ENCODE measurements around the gene ACOT8. TPM values are rescaled to one million over a fixed set of nuclear protein-coding genes. Genes with fewer than 3 reads are reported as not detected.

Gene ACOT8
- total and polyA plus RNA-seq, 2 of the 8 experiments (the other 6 are each of a cell fraction or from before 2014, with no cell fraction given): 37.6 to 88.8 TPM

GRCh38 chr20:45840700-45841198 lies 16.4 kb downstream of the ACOT8 start:
- POLR2A ChIA-PET (ENCODE audit: partially characterized antibody): interaction anchor here (0.7 to 13.8 kb wide), 19 partner anchors 8 to 96 kb away, joined by 3 to 178 read pairs (median 5); partner anchors contain the start of genes ACOT8, PCIF1 and ZSWIM3
- FAIRE-seq: no peak
- CTCF ChIA-PET (ENCODE audit: partially characterized antibody): interaction anchor here (1.1 to 3.1 kb wide), 10 partner anchors 10 to 130 kb away, joined by 3 to 9 read pairs (median 6); partner anchors contain the start of gene ZSWIM1
- Histone ChIP-seq H2BK15ac (ENCODE audit: low read length) (no peak overlapping the region), H2BK12ac (ENCODE audit: low read depth, low read length) (no peak overlapping the region), H3K36me3 (ENCODE audit: control insufficient read depth in 2 of 4, insufficient read depth in 4 of 4, low read length in 3 of 4) (peaks cover 15 to 47% (median 28%) of the 10 kb centered on the region in 4 experiments), H4K91ac (replicated peaks; ENCODE audit: insufficient read length, low read length) (no peak overlapping the region), H3K27me3 (replicated peaks in 1 of 4; ENCODE audit: control insufficient read depth in 3 of 4, extremely low read depth in 1 of 4, insufficient read depth in 3 of 4, low read length in 3 of 4) (no peaks in the 10 kb centered on the region), H3K14ac (ENCODE audit: insufficient read length) (no peak overlapping the region), H3K4me2 (ENCODE audit: insufficient read depth in 1 of 2, low read depth in 2 of 2, low read length in 2 of 2) (no peak overlapping the region), H2BK5ac (ENCODE audit: low read depth, low read length) (no peak overlapping the region), H2AK5ac (ENCODE audit: low read depth, low read length) (no peak overlapping the region), H2AFZ (ENCODE audit: low read length) (no peak overlapping the region), H3K23ac (ENCODE audit: insufficient read length) (no peak overlapping the region), H3K9me3 (ENCODE audit: insufficient read depth in 2 of 2, low read depth in 1 of 2, low read length in 1 of 2) (no peaks in the 10 kb centered on the region), H4K20me1 (replicated peaks in 1 of 2; ENCODE audit: control insufficient read depth in 1 of 2, insufficient read depth in 2 of 2, low read length in 2 of 2) (peaks cover 0 to 1% of the 10 kb centered on the region in 2 experiments), H3K4me1 (replicated peaks in 1 of 4; ENCODE audit: control insufficient read depth in 3 of 4, insufficient read depth in 4 of 4, low read length in 3 of 4) (no peaks in the 10 kb centered on the region), H4K8ac (ENCODE audit: extremely low read depth, insufficient read depth, low read length) (peak overlapping the region; percentile 28; the same call in 1 of the 2 replicates), H3K4ac (replicated peaks; ENCODE audit: insufficient read length, low read depth, low read length) (no peak overlapping the region), H3K56ac (replicated peaks; ENCODE audit: insufficient read length, low read depth, low read length) (no peak overlapping the region), H4K5ac (ENCODE audit: insufficient read length, low read depth, low read length) (no peak overlapping the region), H3K23me2 (ENCODE audit: low read depth, low read length) (no peaks in the 10 kb centered on the region), H2BK20ac (ENCODE audit: low read length) (no peak overlapping the region), H3K4me3 (ENCODE audit: extremely low read depth in 1 of 4, insufficient read depth in 2 of 4, low read depth in 3 of 4, low read length in 4 of 4) (no peak overlapping the region), H3K27ac (ENCODE audit: low read depth, low read length) (no peak overlapping the region), H3K18ac (ENCODE audit: extremely low read depth, low read length) (no peak overlapping the region), H3K79me2 (ENCODE audit: control insufficient read depth in 1 of 2, insufficient read depth in 2 of 2, low read length in 2 of 2) (0 out of 4 replicates have a peak, but pooled peaks cover 0 to under 1% of the 10 kb centered on the region in 2 experiments), H2BK120ac (replicated peaks; ENCODE audit: low read depth, low read length) (no peak overlapping the region), H3K9ac (replicated peaks in 1 of 4; ENCODE audit: extremely low read depth in 1 of 4, low read depth in 3 of 4, low read length in 3 of 4) (no peak overlapping the region), H3K79me1 (ENCODE audit: low read depth, low read length) (peaks cover 4% of the 10 kb centered on the region; the same call in 1 of the 2 replicates)
- no peak for TF ChIP-seq BRCA1 (IDR thresholded peaks at IDR 0.05; ENCODE audit: low read depth, low read length)
- TF ChIP-seq RAD21 (IDR thresholded peaks at IDR 0.05 in 1 of 2, conservative IDR thresholded peaks at IDR 0.05 in 1 of 2; ENCODE audit: low read depth in 2 of 2, low read length in 2 of 2): peak in 1 of 2 experiments; percentile 22; a peak in 1 of 4 replicates
- TF ChIP-seq HDAC2 (IDR thresholded peaks at IDR 0.05; ENCODE audit: borderline replicate concordance in 1 of 2, low read depth in 2 of 2, low read length in 2 of 2): no peak
- DNase-seq (ENCODE audit: low read depth in 1 of 2, low spot score in 2 of 2): no peak
- WGBS, 2 experiments (ENCODE audit: extremely low coverage in 1 of 2, insufficient coverage in 1 of 2, insufficient read length in 1 of 2, insufficient replicate concordance in 2 of 2, low coverage in 1 of 2, low lambda C conversion rate in 2 of 2, missing lambda C conversion rate in 1 of 2): 93% methylated on average over 23 of the region's 25 CpGs; no CpG with 5 or more reads in 1 of the 2 experiments

Measured in H1 (cell line).